Caco-2 (cell line): ENCODE results near the gene CLVS2. TPM values are rescaled to one million over a fixed set of nuclear protein-coding genes. Genes with fewer than 3 reads are reported as not detected.

Source experiments
- BruUV-seq: library from RNA; stranded (reverse); fragments of 400-500 nt; replicated peaks from 2 replicates; lab custom pipeline; 2021; lab: Mats Ljungman, UMichigan
- CTCF ChIA-PET: fragments of 300-600 bp; sonication (Branson Sonifier 250); formaldehyde crosslinking; loops from one replicate; lab custom pipeline; 2022; ENCODE audit warnings: antibody characterized with exemption; lab: Charles Lee
- POLR2A ChIA-PET: fragments of 300-600 bp; sonication (Branson Sonifier 250); formaldehyde crosslinking; loops from one replicate; lab custom pipeline; 2022; ENCODE audit warnings: antibody characterized with exemption; lab: Charles Lee
- DNase-seq, 2 experiments: peaks; one replicate each; pipeline versions ENCODE4 v3.0.0 to v3.0.0-alpha.2; 2020 to 2022
- H3K27me3 ChIP-seq: replicated peaks from 2 replicates; pipeline ENCODE4 v1.6.0; 2011; ENCODE audit warnings: low read length; ENCODE audit not compliant: control insufficient read depth, insufficient read depth
- H3K36me3 ChIP-seq: 2 replicates; pipeline ENCODE4 v1.5.1; 2011; ENCODE audit warnings: low read length; ENCODE audit not compliant: control insufficient read depth, insufficient read depth
- H3K4me1 ChIP-seq: fragments of 250-450 bp; sonication (Bioruptor Pico); 2 replicates; pipeline ENCODE4 v1.5.1; 2020; ENCODE audit warnings: mild to moderate bottlenecking
- H3K4me3 ChIP-seq: 2 replicates; pipeline ENCODE4 v1.5.1; 2011; ENCODE audit warnings: low read depth, mild to moderate bottlenecking, control low read depth, low read length
- H3K9me3 ChIP-seq: fragments of 250-450 bp; sonication (Bioruptor Pico); 2 replicates; pipeline ENCODE4 v1.5.1; 2020; ENCODE audit warnings: mild to moderate bottlenecking, moderate library complexity
- H3K27ac Mint-ChIP-seq: one replicate; pipeline ENCODE4 v1.8.0; 2022; ENCODE audit warnings: mixed read lengths; ENCODE audit not compliant: unreplicated experiment
- H3K27me3 Mint-ChIP-seq: one replicate; pipeline ENCODE4 v1.8.0; 2022; ENCODE audit warnings: mixed read lengths; ENCODE audit not compliant: insufficient read depth, unreplicated experiment
- H3K36me3 Mint-ChIP-seq: one replicate; pipeline ENCODE4 v1.8.0; 2022; ENCODE audit warnings: mild to moderate bottlenecking, mixed read lengths; ENCODE audit not compliant: insufficient read depth, unreplicated experiment
- H3K4me1 Mint-ChIP-seq: one replicate; pipeline ENCODE4 v1.8.0; 2022; ENCODE audit warnings: low read depth, mixed read lengths; ENCODE audit not compliant: unreplicated experiment
- H3K4me3 Mint-ChIP-seq: one replicate; pipeline ENCODE4 v1.8.0; 2022; ENCODE audit warnings: mild to moderate bottlenecking, moderate library complexity, mixed read lengths; ENCODE audit not compliant: unreplicated experiment
- H3K9me3 Mint-ChIP-seq: one replicate; pipeline ENCODE4 v1.8.0; 2022; ENCODE audit warnings: mixed read lengths; ENCODE audit not compliant: unreplicated experiment
- CTCF ChIP-seq, 2 experiments: fragments of 200-600 bp in 1 of 2; IDR thresholded peaks; 1 replicate in 1 of 2; 2 replicates in 1 of 2; pipeline versions ENCODE4 v1.5.1 to v1.8.0; 2011 to 2022; ENCODE audit warnings: antibody characterized with exemption in 1 of 2, control low read depth in 1 of 2, inconsistent platforms in 1 of 2, low read depth in 1 of 2, low read length in 1 of 2, mild to moderate bottlenecking in 1 of 2, moderate library complexity in 1 of 2; ENCODE audit not compliant: insufficient read depth in 1 of 2, severe bottlenecking in 1 of 2, unreplicated experiment in 1 of 2
- intact Hi-C: fragments of 100-400 bp; cut with micrococcal nuclease; formaldehyde crosslinking; loops from one replicate; pipeline ENCODE4 v1.10.0; 2022; ENCODE audit not compliant: unreplicated experiment
- total RNA-seq: library from RNA; stranded (reverse); gene quantifications from 2 replicates; pipeline ENCODE4 v1.2.3, GENCODE V29; 2022

The CLVS2 gene
- total RNA-seq, 1 experiment from 2014 or later = not detected

- Mint-ChIP-seq H3K27me3 (peaks cover 5% of the 10 kb centered on the region), H3K36me3 (no peaks in the 10 kb centered on the region), H3K4me1 (no peaks in the 10 kb centered on the region), H3K27ac (no peak overlapping the region), H3K4me3 (no peak overlapping the region), H3K9me3 (no peaks in the 10 kb centered on the region)
- Histone ChIP-seq H3K4me1 (no peaks in the 10 kb centered on the region), H3K36me3 (no peaks in the 10 kb centered on the region), H3K27me3 (no peaks in the 10 kb centered on the region), H3K9me3 (no peaks in the 10 kb centered on the region), H3K4me3 (no peak overlapping the region)
- POLR2A ChIA-PET = no interaction called here
- TF ChIP-seq CTCF (IDR thresholded peaks at IDR 0.05; ENCODE audit: insufficient read depth in 1 of 2, low read depth in 1 of 2, low read length in 1 of 2, severe bottlenecking in 1 of 2, unreplicated experiment in 1 of 2) = no peak
- no peak for DNase-seq
- CTCF ChIA-PET = no interaction called here
- BruUV-seq = no TSS peak
- intact Hi-C loops = no loop called here
Measured at GRCh38 chr6:123017104-123017682, 21.2 kb downstream of the CLVS2 start.

- no peaks in the 10 kb centered on the region for H3K36me3 Mint-ChIP-seq
- BruUV-seq = no TSS peak
- Histone ChIP-seq H3K9me3 (no peaks in the 10 kb centered on the region), H3K4me1 (no peaks in the 10 kb centered on the region), H3K4me3 (no peak overlapping the region), H3K27me3 (no peaks in the 10 kb centered on the region), H3K36me3 (no peaks in the 10 kb centered on the region)
- H3K27ac Mint-ChIP-seq = no peak overlapping the region
- H3K27me3 Mint-ChIP-seq = peaks cover 8% of the 10 kb centered on the region
- POLR2A ChIA-PET = no interaction called here
- H3K4me1 Mint-ChIP-seq = no peaks in the 10 kb centered on the region
- CTCF ChIA-PET = no interaction called here
- TF ChIP-seq CTCF (IDR thresholded peaks at IDR 0.05; ENCODE audit: insufficient read depth in 1 of 2, low read depth in 1 of 2, low read length in 1 of 2, severe bottlenecking in 1 of 2, unreplicated experiment in 1 of 2) = no peak
- no peaks in the 10 kb centered on the region for H3K9me3 Mint-ChIP-seq
- H3K4me3 Mint-ChIP-seq = no peak overlapping the region
- peak in 1 of 2 experiments; percentile 16 for DNase-seq
- intact Hi-C loops = no loop called here
Measured at GRCh38 chr6:123022975-123023374, 26.9 kb downstream of the CLVS2 start.

- Mint-ChIP-seq H3K27ac (no peak overlapping the region), H3K27me3 (peaks cover 3% of the 10 kb centered on the region), H3K36me3 (no peaks in the 10 kb centered on the region), H3K9me3 (no peaks in the 10 kb centered on the region), H3K4me3 (no peak overlapping the region), H3K4me1 (no peaks in the 10 kb centered on the region)
- no peak for DNase-seq
- H3K4me3 ChIP-seq = no peak overlapping the region
- no peaks in the 10 kb centered on the region for H3K27me3 ChIP-seq
- no peaks in the 10 kb centered on the region for H3K4me1 ChIP-seq
- no peak for TF ChIP-seq CTCF (IDR thresholded peaks at IDR 0.05; ENCODE audit: insufficient read depth in 1 of 2, low read depth in 1 of 2, low read length in 1 of 2, severe bottlenecking in 1 of 2, unreplicated experiment in 1 of 2)
- CTCF ChIA-PET = no interaction called here
- no TSS peak for BruUV-seq
- intact Hi-C loops = no loop called here
- no peaks in the 10 kb centered on the region for H3K36me3 ChIP-seq
- POLR2A ChIA-PET = no interaction called here
- no peaks in the 10 kb centered on the region for H3K9me3 ChIP-seq
Measured at GRCh38 chr6:123024976-123025375, 28.9 kb downstream of the CLVS2 start.
